SK-N-SH (cell line): ENCODE measurements around the gene ACSBG1. TPM values are rescaled to one million over a fixed set of nuclear protein-coding genes. Genes with fewer than 3 reads are reported as not detected.

ENCODE experiments used
- CTCF ChIA-PET: fragments of 300-600, 350-600 bp; formaldehyde crosslinking; extraction: SDS; loops from one replicate; lab custom pipeline; 2021; lab: Yijun Ruan, JAX
- POLR2A ChIA-PET: fragments of 350-600 bp; sonication (Branson Sonifier 250); formaldehyde crosslinking; extraction: SDS; loops from one replicate; lab custom pipeline; 2020; ENCODE audit warnings: antibody characterized with exemption, inconsistent platforms; lab: Yijun Ruan, JAX
- DNase-seq: peaks from one replicate; pipeline ENCODE4 v3.0.0; 2012
- H2AFZ ChIP-seq: fragments of 200-600 bp; sonication (generic); 2 replicates; pipeline ENCODE4 v1.8.1; 2016; ENCODE audit warnings: antibody characterized with exemption, mild to moderate bottlenecking, low read depth
- H3F3A ChIP-seq: fragments of 200-600 bp; sonication (generic); replicated peaks from 2 replicates; pipeline ENCODE3; 2016; ENCODE audit warnings: antibody characterized with exemption, mild to moderate bottlenecking; ENCODE audit not compliant: insufficient read depth
- H3K27ac ChIP-seq, 2 experiments: fragments of 200-500 bp in 1 of 2; fragments of 200-600 bp in 1 of 2; sonication (Bioruptor generic) in 1 of 2; sonication (generic), shearing (Covaris generic) in 1 of 2; 2 replicates each; pipeline versions ENCODE4 v1.5.1 to v1.6.1; 2014 to 2016; ENCODE audit warnings: low read depth in 2 of 2, inconsistent platforms in 1 of 2, low read length in 1 of 2, mild to moderate bottlenecking in 1 of 2, mixed read lengths in 1 of 2
- H3K27me3 ChIP-seq: fragments of 200-600 bp; sonication (generic), shearing (Covaris generic); 2 replicates; pipeline ENCODE4 v1.6.1; 2016; ENCODE audit warnings: mixed run types; ENCODE audit not compliant: insufficient read depth
- H3K36me3 ChIP-seq, 2 experiments: fragments of 200-500 bp in 1 of 2; fragments of 200-600 bp in 1 of 2; sonication (Bioruptor generic) in 1 of 2; sonication (generic) in 1 of 2; replicated peaks in 1 of 2; 2 replicates each; pipeline versions ENCODE3 to v1.5.1; 2014 to 2016; ENCODE audit warnings: low read length in 1 of 2, mild to moderate bottlenecking in 1 of 2; ENCODE audit not compliant: insufficient read depth in 2 of 2, control insufficient read depth in 1 of 2
- H3K4me1 ChIP-seq, 2 experiments: fragments of 200-500 bp in 1 of 2; fragments of 200-600 bp in 1 of 2; sonication (Bioruptor generic) in 1 of 2; sonication (generic), shearing (Covaris generic) in 1 of 2; 2 replicates each; pipeline versions ENCODE4 v1.5.1 to v1.6.1; 2014 to 2016; ENCODE audit warnings: low read depth in 1 of 2, low read length in 1 of 2, mixed run types in 1 of 2; ENCODE audit not compliant: insufficient read depth in 2 of 2, control insufficient read depth in 1 of 2
- H3K4me2 ChIP-seq: fragments of 200-600 bp; sonication (generic), shearing (Covaris generic); 2 replicates; pipeline ENCODE4 v1.6.1; 2017; ENCODE audit warnings: mixed run types
- H3K4me3 ChIP-seq, 2 experiments: fragments of 200-500 bp in 1 of 2; fragments of 200-600 bp in 1 of 2; sonication (Bioruptor generic) in 1 of 2; sonication (generic), shearing (Covaris generic) in 1 of 2; 2 replicates each; pipeline versions ENCODE4 v1.5.1 to v1.8.1; 2014 to 2016; ENCODE audit warnings: low read depth in 2 of 2, inconsistent platforms in 1 of 2, low read length in 1 of 2, mild to moderate bottlenecking in 1 of 2, mixed read lengths in 1 of 2, moderate library complexity in 1 of 2
- H3K79me2 ChIP-seq: fragments of 200-600 bp; sonication (generic); 2 replicates; pipeline ENCODE4 v1.8.1; 2017; ENCODE audit warnings: mild to moderate bottlenecking; ENCODE audit not compliant: insufficient read depth
- H3K9ac ChIP-seq: fragments of 200-600 bp; sonication (generic); 2 replicates; pipeline ENCODE4 v1.6.1; 2017; ENCODE audit warnings: mixed run types
- H3K9me2 ChIP-seq: fragments of 200-600 bp; sonication (generic); 2 replicates; pipeline ENCODE4 v1.6.1; 2017; ENCODE audit warnings: mixed run types
- H3K9me3 ChIP-seq: fragments of 200-600 bp; sonication (generic); 2 replicates; pipeline ENCODE4 v1.6.1; 2017; ENCODE audit warnings: mixed run types, mild to moderate bottlenecking, moderate library complexity
- H4K20me1 ChIP-seq: fragments of 200-600 bp; sonication (generic); 2 replicates; pipeline ENCODE4 v1.6.1; 2017; ENCODE audit warnings: mild to moderate bottlenecking, mixed run types; ENCODE audit not compliant: insufficient read depth
- ELF1 ChIP-seq: IDR thresholded peaks from 2 replicates; pipeline ENCODE4 v1.4.0; 2012
- EP300 ChIP-seq, 2 experiments: IDR thresholded peaks; 2 replicates each; pipeline versions ENCODE4 v1.4.0 to v1.6.1; 2012; ENCODE audit warnings: borderline replicate concordance in 1 of 2, low read depth in 1 of 2, low read length in 1 of 2
- FOSL2 ChIP-seq: IDR thresholded peaks from 2 replicates; pipeline ENCODE4 v1.4.0; 2012; ENCODE audit warnings: low read depth, mild to moderate bottlenecking, moderate library complexity, borderline replicate concordance
- FOXM1 ChIP-seq: IDR thresholded peaks from 2 replicates; pipeline ENCODE4 v1.4.0; 2012; ENCODE audit warnings: low read depth, mild to moderate bottlenecking
- JUND ChIP-seq: IDR thresholded peaks from 2 replicates; pipeline ENCODE4 v1.4.0; 2012
- NFIC ChIP-seq: IDR thresholded peaks from 2 replicates; pipeline ENCODE4 v1.4.0; 2012; ENCODE audit warnings: borderline replicate concordance
- NRF1 ChIP-seq: IDR thresholded peaks from 2 replicates; pipeline ENCODE4 v1.6.1; 2012; ENCODE audit warnings: low read depth, mild to moderate bottlenecking, low read length
- RFX5 ChIP-seq: IDR thresholded peaks from 2 replicates; pipeline ENCODE4 v1.6.1; 2012; ENCODE audit warnings: mild to moderate bottlenecking, improper control_type of control experiment, low read length
- SIN3A ChIP-seq: IDR thresholded peaks from 2 replicates; pipeline ENCODE4 v1.6.1; 2012; ENCODE audit warnings: low read depth, mild to moderate bottlenecking, low read length, moderate library complexity, borderline replicate concordance
- WGBS: methylation state at CpG from one replicate; pipeline ENCODE4 v1.1.6; 2017; ENCODE audit warnings: low lambda C conversion rate; 5-methylcytosine and 5-hydroxymethylcytosine counted together
- polyA plus RNA-seq, 3 experiments: library from polyadenylated mRNA; depleted of rRNA; stranded (reverse); fragments of >200 nt; gene quantifications; 2 replicates each; pipeline ENCODE4 v1.2.3, GENCODE V29; 2012
- TF ChIP-seq, protein P1 (sequence below): IDR thresholded peaks from 2 replicates; pipeline ENCODE4 v1.4.0; 2012; ENCODE audit warnings: low read depth
- TF ChIP-seq, protein P2 (sequence below): IDR thresholded peaks from 2 replicates; pipeline ENCODE4 v1.6.1; 2012; ENCODE audit warnings: mild to moderate bottlenecking, low read depth, low read length, moderate library complexity
- TF ChIP-seq, protein P3 (sequence below): IDR thresholded peaks from 2 replicates; pipeline ENCODE4 v1.4.0; 2012; ENCODE audit warnings: low read depth, borderline replicate concordance
- TF ChIP-seq, protein P4 (sequence below): IDR thresholded peaks from 2 replicates; pipeline ENCODE4 v1.4.0; 2012; ENCODE audit warnings: low read depth, borderline replicate concordance
- TF ChIP-seq, protein P5 (sequence below): fragments of 150-350 bp; IDR thresholded peaks from 2 replicates; pipeline ENCODE4 v1.6.1; 2017; ENCODE audit warnings: antibody characterized with exemption, low read length, low read depth, borderline replicate concordance

ACSBG1 gene
- polyA plus RNA-seq, 1 of the 3 experiments (the other 2 are of a cell fraction), result under 0.01 TPM

DNA sequence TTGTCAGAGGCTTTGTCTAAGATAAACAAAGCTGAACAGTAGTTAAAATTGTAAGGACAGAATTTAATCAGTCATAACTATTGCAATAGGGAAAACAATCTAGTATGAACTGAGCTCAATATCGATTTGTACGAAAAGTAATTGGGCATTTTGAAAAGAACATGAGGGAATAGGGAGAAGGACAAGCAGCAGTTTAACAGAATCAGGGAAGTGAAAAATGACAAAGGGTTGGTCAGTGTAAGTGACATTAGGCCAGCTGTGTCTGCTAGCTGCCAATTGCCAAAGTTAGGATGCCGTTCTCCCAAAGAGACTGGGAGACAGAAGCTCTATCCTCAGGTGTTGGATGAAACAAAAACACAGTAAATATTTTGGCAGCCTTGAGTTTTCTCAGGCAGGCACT is 26.7 kb upstream of the ACSBG1 start:
- no peaks in the 10 kb centered on the region for H3K9me3 ChIP-seq
- no peaks in the 10 kb centered on the region for H3F3A ChIP-seq
- POLR2A ChIA-PET, result no interaction called here
- TF ChIP-seq, protein P1, sequence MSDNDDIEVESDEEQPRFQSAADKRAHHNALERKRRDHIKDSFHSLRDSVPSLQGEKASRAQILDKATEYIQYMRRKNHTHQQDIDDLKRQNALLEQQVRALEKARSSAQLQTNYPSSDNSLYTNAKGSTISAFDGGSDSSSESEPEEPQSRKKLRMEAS, result no peak
- TF ChIP-seq FOXM1 (no peak), NFIC (no peak), ELF1 (no peak), EP300 (IDR thresholded peaks at IDR 0.05; ENCODE audit: borderline replicate concordance in 1 of 2, low read depth in 1 of 2, low read length in 1 of 2) (no peak), RFX5 (no peak)
- TF ChIP-seq, protein P2, sequence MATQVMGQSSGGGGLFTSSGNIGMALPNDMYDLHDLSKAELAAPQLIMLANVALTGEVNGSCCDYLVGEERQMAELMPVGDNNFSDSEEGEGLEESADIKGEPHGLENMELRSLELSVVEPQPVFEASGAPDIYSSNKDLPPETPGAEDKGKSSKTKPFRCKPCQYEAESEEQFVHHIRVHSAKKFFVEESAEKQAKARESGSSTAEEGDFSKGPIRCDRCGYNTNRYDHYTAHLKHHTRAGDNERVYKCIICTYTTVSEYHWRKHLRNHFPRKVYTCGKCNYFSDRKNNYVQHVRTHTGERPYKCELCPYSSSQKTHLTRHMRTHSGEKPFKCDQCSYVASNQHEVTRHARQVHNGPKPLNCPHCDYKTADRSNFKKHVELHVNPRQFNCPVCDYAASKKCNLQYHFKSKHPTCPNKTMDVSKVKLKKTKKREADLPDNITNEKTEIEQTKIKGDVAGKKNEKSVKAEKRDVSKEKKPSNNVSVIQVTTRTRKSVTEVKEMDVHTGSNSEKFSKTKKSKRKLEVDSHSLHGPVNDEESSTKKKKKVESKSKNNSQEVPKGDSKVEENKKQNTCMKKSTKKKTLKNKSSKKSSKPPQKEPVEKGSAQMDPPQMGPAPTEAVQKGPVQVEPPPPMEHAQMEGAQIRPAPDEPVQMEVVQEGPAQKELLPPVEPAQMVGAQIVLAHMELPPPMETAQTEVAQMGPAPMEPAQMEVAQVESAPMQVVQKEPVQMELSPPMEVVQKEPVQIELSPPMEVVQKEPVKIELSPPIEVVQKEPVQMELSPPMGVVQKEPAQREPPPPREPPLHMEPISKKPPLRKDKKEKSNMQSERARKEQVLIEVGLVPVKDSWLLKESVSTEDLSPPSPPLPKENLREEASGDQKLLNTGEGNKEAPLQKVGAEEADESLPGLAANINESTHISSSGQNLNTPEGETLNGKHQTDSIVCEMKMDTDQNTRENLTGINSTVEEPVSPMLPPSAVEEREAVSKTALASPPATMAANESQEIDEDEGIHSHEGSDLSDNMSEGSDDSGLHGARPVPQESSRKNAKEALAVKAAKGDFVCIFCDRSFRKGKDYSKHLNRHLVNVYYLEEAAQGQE, result no peak
- TF ChIP-seq, protein P3, sequence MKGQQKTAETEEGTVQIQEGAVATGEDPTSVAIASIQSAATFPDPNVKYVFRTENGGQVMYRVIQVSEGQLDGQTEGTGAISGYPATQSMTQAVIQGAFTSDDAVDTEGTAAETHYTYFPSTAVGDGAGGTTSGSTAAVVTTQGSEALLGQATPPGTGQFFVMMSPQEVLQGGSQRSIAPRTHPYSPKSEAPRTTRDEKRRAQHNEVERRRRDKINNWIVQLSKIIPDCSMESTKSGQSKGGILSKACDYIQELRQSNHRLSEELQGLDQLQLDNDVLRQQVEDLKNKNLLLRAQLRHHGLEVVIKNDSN, result no peak
- H3K27me3 ChIP-seq, result no peaks in the 10 kb centered on the region
- no peak for DNase-seq
- H3K36me3 ChIP-seq, result no peaks in the 10 kb centered on the region
- H3K27ac ChIP-seq, result no peak overlapping the region
- no peaks in the 10 kb centered on the region for H4K20me1 ChIP-seq
- H3K9ac ChIP-seq, result no peak overlapping the region
- no peak overlapping the region for H3K4me2 ChIP-seq
- CTCF ChIA-PET, result interaction anchor here (1.2 to 2.4 kb wide), 3 partner anchors 18 to 65 kb away, joined by 3 to 13 read pairs (median 4); no protein-coding TSS in a partner anchor
- no peaks in the 10 kb centered on the region for H3K4me1 ChIP-seq
- no peaks in the 10 kb centered on the region for H3K9me2 ChIP-seq
- H3K4me3 ChIP-seq, result no peak overlapping the region
- no peaks in the 10 kb centered on the region for H3K79me2 ChIP-seq
- WGBS, result 83% methylated on average over 3 of the region's 3 CpGs
- H2AFZ ChIP-seq, result no peak overlapping the region

DNA sequence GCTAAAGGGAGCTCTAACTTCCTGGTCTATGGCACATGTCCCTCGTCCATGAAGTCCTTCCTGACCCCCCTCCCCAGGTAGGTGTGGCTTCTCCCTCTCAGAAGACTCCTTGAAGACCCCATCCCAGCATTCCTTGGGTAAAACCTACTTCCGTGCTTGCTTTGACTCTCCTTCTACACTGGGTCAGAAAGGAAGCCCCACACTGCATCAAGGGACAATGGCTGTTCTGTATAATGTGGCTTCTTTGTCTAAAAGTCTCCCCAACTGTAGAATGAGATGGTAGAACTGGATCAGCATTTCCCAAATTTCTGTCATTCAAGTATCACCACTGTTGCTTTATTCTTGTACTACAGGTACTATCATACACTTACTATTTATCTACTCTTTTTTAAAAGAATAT is 26.1 kb upstream of the ACSBG1 start:
- Histone ChIP-seq H4K20me1 (no peaks in the 10 kb centered on the region), H3K27me3 (no peaks in the 10 kb centered on the region), H3K79me2 (no peaks in the 10 kb centered on the region), H3K9me3 (no peaks in the 10 kb centered on the region), H2AFZ (no peak overlapping the region), H3K4me2 (no peak overlapping the region), H3K4me3 (no peak overlapping the region), H3K27ac (no peak overlapping the region), H3K9me2 (no peaks in the 10 kb centered on the region), H3K9ac (no peak overlapping the region), H3F3A (no peaks in the 10 kb centered on the region), H3K4me1 (no peaks in the 10 kb centered on the region), H3K36me3 (no peaks in the 10 kb centered on the region)
- POLR2A ChIA-PET, result no interaction called here
- TF ChIP-seq NRF1 (no peak), FOXM1 (no peak), NFIC (no peak), JUND (no peak), FOSL2 (no peak), ELF1 (no peak), SIN3A (no peak)
- TF ChIP-seq, protein P4, sequence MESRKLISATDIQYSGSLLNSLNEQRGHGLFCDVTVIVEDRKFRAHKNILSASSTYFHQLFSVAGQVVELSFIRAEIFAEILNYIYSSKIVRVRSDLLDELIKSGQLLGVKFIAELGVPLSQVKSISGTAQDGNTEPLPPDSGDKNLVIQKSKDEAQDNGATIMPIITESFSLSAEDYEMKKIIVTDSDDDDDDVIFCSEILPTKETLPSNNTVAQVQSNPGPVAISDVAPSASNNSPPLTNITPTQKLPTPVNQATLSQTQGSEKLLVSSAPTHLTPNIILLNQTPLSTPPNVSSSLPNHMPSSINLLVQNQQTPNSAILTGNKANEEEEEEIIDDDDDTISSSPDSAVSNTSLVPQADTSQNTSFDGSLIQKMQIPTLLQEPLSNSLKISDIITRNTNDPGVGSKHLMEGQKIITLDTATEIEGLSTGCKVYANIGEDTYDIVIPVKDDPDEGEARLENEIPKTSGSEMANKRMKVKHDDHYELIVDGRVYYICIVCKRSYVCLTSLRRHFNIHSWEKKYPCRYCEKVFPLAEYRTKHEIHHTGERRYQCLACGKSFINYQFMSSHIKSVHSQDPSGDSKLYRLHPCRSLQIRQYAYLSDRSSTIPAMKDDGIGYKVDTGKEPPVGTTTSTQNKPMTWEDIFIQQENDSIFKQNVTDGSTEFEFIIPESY, result no peak
- TF ChIP-seq, protein P5, sequence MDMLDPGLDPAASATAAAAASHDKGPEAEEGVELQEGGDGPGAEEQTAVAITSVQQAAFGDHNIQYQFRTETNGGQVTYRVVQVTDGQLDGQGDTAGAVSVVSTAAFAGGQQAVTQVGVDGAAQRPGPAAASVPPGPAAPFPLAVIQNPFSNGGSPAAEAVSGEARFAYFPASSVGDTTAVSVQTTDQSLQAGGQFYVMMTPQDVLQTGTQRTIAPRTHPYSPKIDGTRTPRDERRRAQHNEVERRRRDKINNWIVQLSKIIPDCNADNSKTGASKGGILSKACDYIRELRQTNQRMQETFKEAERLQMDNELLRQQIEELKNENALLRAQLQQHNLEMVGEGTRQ, result no peak
- CTCF ChIA-PET, result interaction anchor here (1.2 to 2.4 kb wide), 4 partner anchors 18 to 83 kb away, joined by 3 to 13 read pairs (median 4); no protein-coding TSS in a partner anchor
- DNase-seq, result no peak
- 65% methylated on average over 2 of the region's 2 CpGs for WGBS
